GM19463 (cell line): ENCODE measurements around the gene BTK.
A peak's percentile ranks its signal among the peaks of the same experiment; 100 is the strongest.

Source experiments
- ATAC-seq: cut with Tn5 transposase; IDR thresholded peaks from one replicate; pipeline ENCODE4 v1.9.1; 2021; ENCODE audit warnings: mild to moderate bottlenecking, moderate library complexity; ENCODE audit not compliant: unreplicated experiment

BTK gene

DNA sequence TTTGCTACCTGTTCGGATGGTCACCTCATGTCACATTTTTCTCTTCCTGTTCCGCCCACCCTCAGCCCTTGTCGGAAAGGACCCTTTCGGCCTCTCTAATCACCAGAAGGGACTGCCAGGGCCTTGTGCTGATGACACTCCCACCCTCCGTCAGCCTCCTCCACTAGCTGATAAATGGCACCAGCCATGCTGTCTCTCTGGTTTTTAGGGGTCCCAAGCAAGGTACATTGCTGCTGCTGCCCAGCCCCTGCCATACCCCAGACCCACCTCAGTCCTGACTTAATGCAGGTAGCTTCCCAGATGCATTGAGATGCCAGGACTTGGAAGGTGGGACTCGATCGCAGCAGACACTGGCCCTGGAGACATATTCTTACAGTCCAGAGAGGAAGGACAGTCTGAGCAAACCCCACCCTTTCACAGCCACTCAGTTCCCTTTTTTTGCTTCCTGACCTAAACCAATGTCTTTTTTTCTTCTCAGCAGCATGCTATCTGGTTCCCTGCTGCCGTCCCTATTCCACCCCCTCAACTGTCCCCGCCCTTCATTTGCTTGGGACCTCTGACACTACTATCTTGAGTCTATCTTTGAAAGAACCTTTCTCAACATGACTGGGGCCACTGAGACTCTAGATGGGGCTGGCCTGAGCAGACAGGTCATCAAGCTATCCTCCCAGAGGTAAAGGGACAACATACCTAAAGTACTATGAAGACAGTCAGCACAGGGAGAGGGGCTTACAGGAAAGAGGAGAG lies at the start of gene BTK:
Gene BTK, minus strand, starts transcription at position 397 of the 747 bp plus-strand sequence. CDS start 10,907 bp downstream, outside the sequence.
- peak; percentile 53 for ATAC-seq

- ATAC-seq: peak; percentile 97
Measured at GRCh38 chrX:101430457-101431078, 44.6 kb upstream of the BTK start.

GRCh38 chrX:101429934-101430333 lies 43.9 kb upstream of the BTK start:
- peak; percentile 50 for ATAC-seq

GRCh38 chrX:101427954-101428353 lies 42.0 kb upstream of the BTK start:
- no peak for ATAC-seq

DNA sequence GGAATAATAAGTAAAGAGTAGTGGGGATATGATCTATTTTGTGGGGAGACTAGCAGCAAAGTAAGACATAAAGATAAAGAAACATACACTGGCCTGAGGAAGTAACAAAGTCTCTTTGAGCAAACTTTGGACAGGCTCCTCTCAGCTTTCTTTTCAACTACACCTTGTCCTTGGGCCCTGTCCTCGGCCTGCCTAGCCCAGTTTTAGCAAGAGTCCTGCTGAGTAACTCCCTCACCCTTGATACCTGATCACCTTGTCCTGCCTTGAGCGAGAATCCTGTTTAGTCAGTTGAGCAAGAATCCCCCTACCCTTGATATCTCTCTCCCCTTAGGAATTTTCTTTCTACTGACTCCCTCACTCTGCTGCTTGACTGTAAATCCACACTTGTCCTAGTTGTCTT lies 33.5 kb upstream of the BTK start:
- ATAC-seq: no peak

DNA sequence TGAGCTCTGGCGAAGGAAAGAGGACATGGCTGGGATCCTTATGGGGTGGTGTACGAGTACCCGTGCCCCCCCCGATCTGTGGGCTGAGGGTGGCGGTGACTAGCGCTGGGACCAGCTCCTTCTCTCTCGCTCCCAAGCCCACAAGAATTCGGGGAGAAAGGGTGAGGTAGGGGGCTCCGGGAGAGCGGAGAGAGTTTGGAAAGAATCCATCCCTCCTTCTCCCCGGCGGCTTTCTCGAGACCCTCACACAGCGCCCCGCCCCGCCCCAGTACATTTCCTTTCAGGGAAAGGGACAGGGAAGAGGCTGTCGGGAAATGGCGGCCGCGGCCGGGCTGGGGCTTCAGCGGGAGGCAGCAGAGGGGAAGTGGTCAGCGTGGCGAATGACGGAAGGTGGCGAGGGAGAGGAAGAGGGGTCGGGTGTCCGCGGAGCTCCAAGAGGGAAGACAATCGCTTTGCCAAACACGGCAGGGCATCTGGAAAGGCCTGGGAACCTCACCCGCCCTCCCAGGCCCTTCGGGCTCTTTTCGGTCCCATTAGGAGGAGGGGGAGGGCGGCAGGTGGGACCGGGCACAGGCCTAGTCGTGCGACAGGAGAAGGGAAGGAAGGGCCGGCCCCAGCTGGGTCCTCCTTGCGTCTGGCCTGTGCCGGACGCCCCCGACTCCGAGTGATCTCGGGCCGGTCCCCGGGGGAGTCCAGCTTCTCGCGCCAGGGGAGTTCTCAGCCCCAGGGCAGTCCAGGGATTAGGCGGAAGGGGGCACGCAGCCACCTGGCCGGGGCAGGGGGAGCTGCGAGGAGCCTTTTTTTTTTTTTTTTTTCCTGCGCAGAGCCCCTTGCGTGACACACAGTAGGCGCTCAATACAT lies 32.2 kb upstream of the BTK start:
- peak; percentile 44 for ATAC-seq

DNA sequence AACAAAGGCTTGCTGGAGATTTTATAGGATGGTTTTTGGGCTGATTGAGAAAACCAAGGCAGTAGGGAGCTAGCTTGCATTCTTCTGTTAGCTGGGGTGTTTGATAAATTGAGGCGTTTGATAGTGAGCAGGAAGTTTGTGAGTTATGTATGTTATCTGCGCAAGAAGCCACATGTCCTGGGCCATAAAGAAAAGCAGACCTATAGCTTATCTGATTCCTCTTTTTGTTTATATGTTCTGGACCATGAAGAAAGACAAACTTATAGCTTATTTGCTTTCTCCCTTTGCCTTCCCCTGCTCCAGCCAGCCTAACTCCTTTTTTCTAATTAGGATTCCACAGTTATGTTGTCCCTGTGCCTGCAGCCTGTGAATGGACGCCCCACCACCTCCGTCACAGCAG lies 31.2 kb upstream of the BTK start:
- ATAC-seq: no peak

GRCh38 chrX:101416691-101417090 lies 30.7 kb upstream of the BTK start:
- ATAC-seq: no peak

DNA sequence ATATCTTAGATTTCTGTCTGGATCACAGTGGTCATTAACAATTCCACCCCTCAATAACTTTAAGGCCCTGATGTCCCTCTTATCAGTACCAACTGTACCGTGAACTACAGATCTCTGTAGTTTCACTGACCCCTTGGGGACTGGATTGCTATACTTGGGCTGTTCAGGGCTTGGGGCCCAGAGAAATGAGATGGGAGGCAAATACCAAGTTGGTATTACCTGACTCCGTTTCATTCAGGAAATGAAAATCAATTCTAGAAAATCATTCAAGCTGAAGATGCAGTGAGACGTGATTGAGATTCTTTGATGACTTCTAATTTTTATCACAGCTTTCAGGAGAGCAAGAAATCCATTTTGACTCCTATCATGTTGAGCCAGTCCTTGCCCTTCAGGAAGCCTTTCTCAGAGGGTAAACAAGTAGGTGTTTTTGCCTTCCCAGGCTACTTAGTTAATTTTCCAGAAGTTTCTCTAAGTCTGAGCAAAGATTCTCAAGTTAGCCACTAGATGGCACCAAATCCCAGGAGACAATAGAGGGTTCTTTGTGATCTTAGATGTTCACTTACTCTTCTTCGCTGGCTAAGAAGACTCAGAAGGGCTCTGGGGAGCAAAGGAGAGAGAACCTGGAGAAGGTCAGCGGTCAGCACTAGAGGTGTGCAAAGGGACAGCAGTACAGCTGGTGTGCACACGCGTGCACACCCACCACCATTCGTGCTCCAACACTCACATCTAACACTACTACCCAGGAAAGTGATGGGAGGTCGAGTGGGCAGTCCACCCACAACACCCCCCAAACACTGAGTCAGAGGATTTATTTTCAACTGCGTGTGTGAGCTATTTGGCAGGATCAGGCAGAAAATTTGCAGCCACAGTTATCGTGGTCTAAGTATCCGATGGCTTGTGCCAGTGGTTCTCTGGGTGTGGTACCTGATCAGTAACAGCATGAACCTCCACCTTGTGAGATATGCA lies 29.5 kb upstream of the BTK start:
- ATAC-seq: peak; percentile 51

DNA sequence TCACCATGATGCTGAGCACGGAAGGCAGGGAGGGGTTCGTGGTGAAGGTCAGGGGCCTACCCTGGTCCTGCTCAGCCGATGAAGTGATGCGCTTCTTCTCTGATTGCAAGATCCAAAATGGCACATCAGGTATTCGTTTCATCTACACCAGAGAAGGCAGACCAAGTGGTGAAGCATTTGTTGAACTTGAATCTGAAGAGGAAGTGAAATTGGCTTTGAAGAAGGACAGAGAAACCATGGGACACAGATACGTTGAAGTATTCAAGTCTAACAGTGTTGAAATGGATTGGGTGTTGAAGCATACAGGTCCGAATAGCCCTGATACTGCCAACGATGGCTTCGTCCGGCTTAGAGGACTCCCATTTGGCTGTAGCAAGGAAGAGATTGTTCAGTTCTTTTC lies 26.0 kb upstream of the BTK start:
- ATAC-seq: no peak

DNA sequence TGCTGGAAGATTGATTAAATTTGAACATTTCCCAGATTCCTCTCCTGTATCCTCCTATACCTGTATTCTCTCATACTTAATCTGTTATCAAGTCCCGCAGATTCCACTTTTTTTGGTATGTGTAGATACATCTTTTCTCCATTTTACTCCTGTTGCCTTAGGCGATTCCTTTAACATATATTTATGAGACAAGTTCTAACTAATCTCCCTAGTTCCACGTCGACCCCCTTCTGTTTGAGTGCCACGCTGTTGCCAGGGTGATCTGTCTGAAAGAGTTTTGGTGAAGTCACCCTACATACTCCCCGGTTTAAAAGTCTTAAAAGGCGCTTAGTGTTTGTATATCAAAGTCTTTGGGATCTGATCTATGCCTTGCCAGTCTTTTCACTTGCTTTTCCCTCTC lies 24.5 kb upstream of the BTK start:
- no peak for ATAC-seq

GRCh38 chrX:101409043-101409442 lies 23.1 kb upstream of the BTK start:
- ATAC-seq: no peak

- no peak for ATAC-seq
Measured at GRCh38 chrX:101408532-101408841, 22.5 kb upstream of the BTK start.

GRCh38 chrX:101407748-101408531 lies 21.9 kb upstream of the BTK start, which contains the start of the genes GLA and HNRNPH2:
Gene GLA, minus strand, starts transcription at chrX:101407925. Its CDS starts 22 bp downstream, at chrX:101407903.
Gene HNRNPH2, plus strand, starts transcription at chrX:101408222. Its CDS starts 3,767 bp downstream, at chrX:101411989.
- ATAC-seq: peak; percentile 89

- ATAC-seq: no peak
Measured at GRCh38 chrX:101407167-101407747, 21.3 kb upstream of the BTK start.

- no peak for ATAC-seq
Measured at GRCh38 chrX:101399825-101400224, 13.8 kb upstream of the BTK start.

DNA sequence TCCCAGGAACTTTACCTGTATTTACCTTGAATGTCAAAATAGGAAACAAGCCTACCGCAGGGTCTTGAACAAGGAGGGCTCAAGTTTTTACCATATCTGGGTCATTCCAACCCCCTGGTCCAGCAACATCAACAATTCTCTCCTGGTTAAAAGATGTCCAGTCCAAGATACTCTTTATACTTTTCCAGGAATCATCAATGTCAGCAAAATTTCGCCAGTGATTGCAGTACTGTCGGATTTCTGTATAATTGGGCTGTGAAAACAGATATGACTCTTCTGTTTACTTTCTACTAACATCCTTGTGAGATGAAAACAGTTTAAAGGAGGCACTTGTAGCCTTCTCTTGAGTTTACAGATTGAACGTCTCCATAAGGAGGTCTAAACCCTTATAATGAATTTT lies 12.7 kb upstream of the BTK start:
- no peak for ATAC-seq

DNA sequence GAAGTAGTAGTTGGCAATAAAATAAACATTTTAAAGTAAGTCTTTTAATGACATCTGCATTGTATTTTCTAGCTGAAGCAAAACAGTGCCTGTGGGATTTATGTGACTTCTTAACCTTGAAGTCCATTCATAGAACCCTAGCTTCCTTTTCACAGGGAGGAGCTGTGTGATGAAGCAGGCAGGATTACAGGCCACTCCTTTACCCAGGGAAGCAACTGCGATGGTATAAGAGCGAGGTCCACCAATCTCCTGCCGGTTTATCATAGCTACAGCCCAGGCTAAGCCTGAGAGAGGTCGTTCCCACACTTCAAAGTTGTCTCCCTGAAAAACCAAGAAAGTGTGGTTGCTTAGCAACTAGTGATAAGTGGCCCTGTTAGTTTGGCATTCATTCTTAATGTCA lies 11.8 kb upstream of the BTK start:
- ATAC-seq: no peak

GRCh38 chrX:101395789-101396188 lies 9.8 kb upstream of the BTK start:
- ATAC-seq: no peak
